Measurements from ENCODE around the gene EBLN2.

DNA sequence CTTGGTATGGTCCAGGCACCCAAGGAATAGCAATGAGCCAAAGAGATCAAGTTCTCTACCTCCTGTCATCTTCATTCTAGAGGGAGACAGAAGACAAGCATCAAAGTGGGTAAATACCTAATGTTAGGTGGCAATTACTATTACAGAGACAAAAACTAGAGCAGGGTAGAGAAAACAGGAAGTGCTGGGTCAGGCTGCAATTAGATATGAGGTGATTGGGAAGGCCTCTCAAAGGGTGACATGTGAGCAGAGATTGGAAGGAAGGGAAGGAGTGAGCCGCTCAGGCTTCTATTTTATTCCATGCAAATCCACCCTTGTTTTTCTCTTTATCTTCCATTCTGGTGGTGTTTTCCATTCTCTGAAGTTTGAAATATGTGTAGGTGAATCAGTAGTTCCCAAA lies 37.4 kb downstream of the EBLN2 start:
- TF ChIP-seq, protein P1, sequence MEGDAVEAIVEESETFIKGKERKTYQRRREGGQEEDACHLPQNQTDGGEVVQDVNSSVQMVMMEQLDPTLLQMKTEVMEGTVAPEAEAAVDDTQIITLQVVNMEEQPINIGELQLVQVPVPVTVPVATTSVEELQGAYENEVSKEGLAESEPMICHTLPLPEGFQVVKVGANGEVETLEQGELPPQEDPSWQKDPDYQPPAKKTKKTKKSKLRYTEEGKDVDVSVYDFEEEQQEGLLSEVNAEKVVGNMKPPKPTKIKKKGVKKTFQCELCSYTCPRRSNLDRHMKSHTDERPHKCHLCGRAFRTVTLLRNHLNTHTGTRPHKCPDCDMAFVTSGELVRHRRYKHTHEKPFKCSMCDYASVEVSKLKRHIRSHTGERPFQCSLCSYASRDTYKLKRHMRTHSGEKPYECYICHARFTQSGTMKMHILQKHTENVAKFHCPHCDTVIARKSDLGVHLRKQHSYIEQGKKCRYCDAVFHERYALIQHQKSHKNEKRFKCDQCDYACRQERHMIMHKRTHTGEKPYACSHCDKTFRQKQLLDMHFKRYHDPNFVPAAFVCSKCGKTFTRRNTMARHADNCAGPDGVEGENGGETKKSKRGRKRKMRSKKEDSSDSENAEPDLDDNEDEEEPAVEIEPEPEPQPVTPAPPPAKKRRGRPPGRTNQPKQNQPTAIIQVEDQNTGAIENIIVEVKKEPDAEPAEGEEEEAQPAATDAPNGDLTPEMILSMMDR (IDR thresholded peaks at IDR 0.05): no peak
- no peak for TF ChIP-seq ZFX (IDR thresholded peaks at IDR 0.05; ENCODE audit: borderline replicate concordance)

All from 22Rv1 (cell line).